ENCODE results near the gene HERPUD1. TPM values are rescaled to one million over a fixed set of nuclear protein-coding genes. Genes with fewer than 3 reads are reported as not detected.

Gene HERPUD1
- 129 and 142 TPM in 2 replicates for total RNA-seq

DNA sequence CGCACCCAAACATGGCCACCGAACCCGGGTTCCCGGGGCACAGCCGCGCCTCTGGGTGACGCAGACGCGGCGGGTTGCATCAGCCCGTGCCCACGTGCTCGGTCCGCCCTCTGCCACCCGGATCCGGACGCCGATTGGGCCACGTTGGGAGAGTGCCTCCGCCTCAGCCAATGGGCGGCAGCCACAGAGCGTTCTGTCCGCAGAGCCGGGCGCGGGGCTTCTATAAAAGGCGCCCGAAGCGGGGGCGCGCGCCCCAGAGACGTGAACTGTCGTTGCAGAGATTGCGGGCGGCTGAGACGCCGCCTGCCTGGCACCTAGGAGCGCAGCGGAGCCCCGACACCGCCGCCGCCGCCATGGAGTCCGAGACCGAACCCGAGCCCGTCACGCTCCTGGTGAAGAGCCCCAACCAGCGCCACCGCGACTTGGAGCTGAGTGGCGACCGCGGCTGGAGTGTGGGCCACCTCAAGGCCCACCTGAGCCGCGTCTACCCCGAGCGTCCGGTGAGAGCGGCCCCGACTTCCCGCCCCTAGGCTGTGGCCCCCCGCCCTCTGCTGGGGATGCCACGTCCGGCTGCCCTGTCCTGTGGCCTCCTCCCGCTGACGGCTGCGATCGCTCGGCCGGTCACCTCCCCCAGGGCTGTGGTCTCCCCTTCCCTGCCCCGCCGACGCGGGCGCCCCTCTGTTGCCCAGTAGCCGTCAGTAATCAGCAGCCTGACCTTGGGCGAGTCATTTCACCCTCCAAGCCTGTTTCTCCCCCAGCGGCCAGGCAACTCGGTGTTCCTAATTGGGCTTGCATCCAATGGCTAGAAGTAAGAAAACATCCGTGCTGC lies at the start of gene HERPUD1:
TSS of gene HERPUD1 (plus strand) at position 251 of the 829 bp plus-strand sequence. CDS start at position 354, 103 bp downstream.

GRCh38 chr16:56961851-56962281 lies 29.9 kb downstream of the HERPUD1 start, which contains the start of gene CETP:
Gene CETP (plus strand): TSS chr16:56961950. CDS start chr16:56961980, 30 bp downstream.

GRCh38 chr16:56988948-56989945 lies 57.3 kb downstream of the HERPUD1 start, which contains the start of gene NLRC5:
Gene NLRC5 (plus strand): TSS chr16:56989557. CDS start chr16:57020713, 31,156 bp downstream.

Other genes with a start within 250 kb of the HERPUD1 start
- gene MT1X, start 249.7 kb upstream of the HERPUD1 start, total RNA-seq: 16.5 and 18.4 TPM in 2 replicates
- 45.2 and 55.7 TPM in 2 replicates for gene NUP93, start 202.0 kb upstream of the HERPUD1 start, total RNA-seq
- not detected in 2 replicates for gene SLC12A3, start 66.9 kb upstream of the HERPUD1 start, total RNA-seq
- gene CETP, start 29.8 kb downstream of the HERPUD1 start, total RNA-seq: 0.17 and 0.52 TPM in 2 replicates
- 18.9 and 33.8 TPM in 2 replicates for gene NLRC5, start 57.4 kb downstream of the HERPUD1 start, total RNA-seq
- gene CPNE2, start 160.4 kb downstream of the HERPUD1 start, total RNA-seq: 14.7 and 21.0 TPM in 2 replicates